Naive thymus-derived CD8-positive, alpha-beta T cell (primary cell): ENCODE data around the gene PPIAL4G. TPM values are rescaled to one million over a fixed set of nuclear protein-coding genes. Genes with fewer than 3 reads are reported as not detected.
"Not testable (repeated sequence)": the region's sequence is repeated elsewhere in the genome, so short reads cannot be mapped to it uniquely, and the experiment has no call there.

ENCODE experiments used
- ATAC-seq, 2 donors: fragments of 150-1000 bp; cut with Tn5 transposase in 1 of 2; sonication (Bioruptor Pico), chemical (Tn5 transposase) in 1 of 2; 1 replicate in 1 of 2; 2 replicates in 1 of 2; pipeline ENCODE4 v1.10.0; 2021; ENCODE audit warnings: mild to moderate bottlenecking in 2 of 2, moderate library complexity in 2 of 2
- POLR2A ChIA-PET: fragments of 350-600 bp; sonication (Branson Sonifier 250); formaldehyde crosslinking; loops from one replicate; lab custom pipeline; 2021; ENCODE audit warnings: antibody characterized with exemption; lab: Charles Lee
- DNase-seq, 10 donors: peaks; one replicate each; pipeline versions ENCODE4 v3.0.0 to v3.0.0-alpha.2; 2020 to 2022
- H3K27ac Mint-ChIP-seq, 10 donors: one replicate each; pipeline ENCODE4 v1.8.0; 2020 to 2022; ENCODE audit warnings: mild to moderate bottlenecking in 10 of 10, mixed read lengths in 10 of 10, moderate library complexity in 4 of 10, inconsistent platforms in 1 of 10
- H3K27me3 Mint-ChIP-seq, 5 donors: one replicate each; pipeline ENCODE4 v1.8.0; 2021 to 2022; ENCODE audit warnings: mixed read lengths in 5 of 5
- H3K36me3 Mint-ChIP-seq, 3 donors: one replicate each; pipeline ENCODE4 v1.8.0; 2020 to 2022; ENCODE audit warnings: mixed read lengths in 3 of 3, mild to moderate bottlenecking in 2 of 3, inconsistent platforms in 1 of 3
- H3K4me1 Mint-ChIP-seq, 4 donors: one replicate each; pipeline ENCODE4 v1.8.0; 2021 to 2022; ENCODE audit warnings: mixed read lengths in 4 of 4
- H3K4me3 Mint-ChIP-seq, 10 donors: one replicate each; pipeline ENCODE4 v1.8.0; 2020 to 2022; ENCODE audit warnings: mild to moderate bottlenecking in 10 of 10, mixed read lengths in 10 of 10, moderate library complexity in 6 of 10, inconsistent platforms in 1 of 10
- H3K9me3 Mint-ChIP-seq, 9 donors: one replicate each; pipeline ENCODE4 v1.8.0; 2020 to 2022; ENCODE audit warnings: mixed read lengths in 9 of 9, mild to moderate bottlenecking in 3 of 9, inconsistent platforms in 1 of 9, moderate library complexity in 1 of 9
- polyA plus RNA-seq, 3 donors: library from polyadenylated mRNA; unstranded; fragments of 300-500 nt; fragmentation: Illumina TruSeq; gene quantifications; one replicate each; pipeline ENCODE4 v1.2.3, GENCODE V29; 2021
- total RNA-seq, 8 experiments: library from RNA in 2 of 8; stranded (reverse) in 2 of 8; gene quantifications; one replicate each; pipeline ENCODE4 v1.2.3 and lab custom pipeline; 2021 to 2026

Gene PPIAL4G
- 1 to 10 TPM; 2.6 to 3.0 TPM for total RNA-seq
- under 1 TPM; 0.06 to 0.10 (median 0.08) TPM for polyA plus RNA-seq
- 0 to 0.07 (median 0) reads per million in 6 experiments for total RNA-seq (lab: John Stamatoyannopoulos, UW)

DNA sequence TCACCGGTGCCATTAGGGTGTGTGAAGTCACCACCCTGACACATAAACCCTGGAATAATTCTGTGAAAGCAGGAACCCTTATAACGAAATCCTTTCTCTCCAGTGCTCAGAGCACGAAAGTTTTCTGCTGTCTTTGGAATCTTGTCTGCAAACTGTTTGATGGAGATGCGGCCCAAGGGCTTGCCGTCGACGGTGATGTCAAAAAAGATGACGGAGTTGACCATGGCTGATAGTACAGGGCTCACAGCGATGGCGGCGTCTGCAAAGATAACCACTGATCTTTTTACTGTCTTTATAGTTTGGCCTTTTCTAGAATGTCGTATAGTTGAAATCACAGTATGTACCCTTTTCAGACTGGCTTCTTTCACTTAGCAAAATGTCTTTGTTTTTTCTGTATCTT is at the start of gene PPIAL4G:
Gene PPIAL4G, minus strand, starts transcription at position 274 of the 400 bp plus-strand sequence. Its CDS starts 50 bp downstream, at position 224.
- H3K27me3 Mint-ChIP-seq, H3K36me3 Mint-ChIP-seq, DNase-seq, POLR2A ChIA-PET, ATAC-seq, H3K4me1 Mint-ChIP-seq, H3K9me3 Mint-ChIP-seq: not testable (repeated sequence)
- Mint-ChIP-seq H3K27ac (peak within 1 kb of the TSS; percentile 31 to 97 (median 88)), H3K4me3 (peak within 1 kb of the TSS in 7 of 10 donors; percentile 20 to 58 (median 53))

DNA sequence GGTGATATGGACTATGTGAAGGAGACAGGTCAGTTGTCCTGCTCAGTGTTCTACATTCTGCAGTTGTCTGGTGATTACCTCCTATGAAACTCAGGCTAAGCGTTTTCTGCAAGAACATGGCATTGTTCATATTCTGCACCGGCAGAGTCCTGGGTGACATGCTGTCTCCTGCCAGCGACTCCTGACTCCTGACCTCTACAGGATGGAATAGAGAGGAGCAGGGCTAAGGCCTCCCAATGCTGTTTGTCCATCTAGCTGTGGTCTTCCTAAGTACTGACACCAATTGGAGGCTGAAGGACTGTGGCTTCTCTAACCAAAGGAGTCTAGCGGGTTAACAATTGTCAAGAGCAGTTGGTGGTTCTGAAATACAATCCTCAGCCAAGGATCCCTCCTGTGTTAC is 49.1 kb upstream of the PPIAL4G start:
- H3K4me1 Mint-ChIP-seq, H3K4me3 Mint-ChIP-seq, H3K27me3 Mint-ChIP-seq, POLR2A ChIA-PET, H3K9me3 Mint-ChIP-seq, H3K27ac Mint-ChIP-seq, H3K36me3 Mint-ChIP-seq, ATAC-seq: not testable (repeated sequence)
- DNase-seq = peak in 1 of 10 donors; percentile 26

GRCh38 chr1:148529101-148529567 is 46.0 kb upstream of the PPIAL4G start:
- DNase-seq = peak; percentile 29 to 82 (median 74)
- not testable (repeated sequence) for H3K36me3 Mint-ChIP-seq, H3K4me1 Mint-ChIP-seq, ATAC-seq, H3K27me3 Mint-ChIP-seq, H3K9me3 Mint-ChIP-seq
- POLR2A ChIA-PET = interaction anchor here (0.5 kb wide), 1 partner anchor 157 kb away, joined by 4 read pairs; no protein-coding TSS in a partner anchor
- Mint-ChIP-seq H3K4me3 (peak overlapping the region; percentile 59 to 88 (median 83)), H3K27ac (peak overlapping the region; percentile 81 to 97 (median 88))

GRCh38 chr1:148528591-148528990 is 45.5 kb upstream of the PPIAL4G start:
- POLR2A ChIA-PET = interaction anchor here (0.5 kb wide), 1 partner anchor 156 kb away, joined by 4 read pairs; no protein-coding TSS in a partner anchor
- not testable (repeated sequence) for H3K9me3 Mint-ChIP-seq, H3K27me3 Mint-ChIP-seq, ATAC-seq, H3K4me1 Mint-ChIP-seq, H3K36me3 Mint-ChIP-seq
- peak overlapping the region in 1 of 10 donors; percentile 97 for H3K27ac Mint-ChIP-seq
- H3K4me3 Mint-ChIP-seq = peak overlapping the region in 3 of 10 donors; percentile 59 to 78 (median 73)
- peak in 5 of 10 donors; percentile 47 to 76 (median 68) for DNase-seq

GRCh38 chr1:148526587-148526986 is 43.5 kb upstream of the PPIAL4G start:
- H3K27ac Mint-ChIP-seq, H3K36me3 Mint-ChIP-seq, H3K4me3 Mint-ChIP-seq, POLR2A ChIA-PET, H3K9me3 Mint-ChIP-seq, ATAC-seq, H3K27me3 Mint-ChIP-seq: not testable (repeated sequence)
- H3K4me1 Mint-ChIP-seq = peaks cover 3 to 12% (median 4%) of the 10 kb centered on the region in 4 donors
- peak in 3 of 10 donors; percentile 45 to 56 (median 47) for DNase-seq

DNA sequence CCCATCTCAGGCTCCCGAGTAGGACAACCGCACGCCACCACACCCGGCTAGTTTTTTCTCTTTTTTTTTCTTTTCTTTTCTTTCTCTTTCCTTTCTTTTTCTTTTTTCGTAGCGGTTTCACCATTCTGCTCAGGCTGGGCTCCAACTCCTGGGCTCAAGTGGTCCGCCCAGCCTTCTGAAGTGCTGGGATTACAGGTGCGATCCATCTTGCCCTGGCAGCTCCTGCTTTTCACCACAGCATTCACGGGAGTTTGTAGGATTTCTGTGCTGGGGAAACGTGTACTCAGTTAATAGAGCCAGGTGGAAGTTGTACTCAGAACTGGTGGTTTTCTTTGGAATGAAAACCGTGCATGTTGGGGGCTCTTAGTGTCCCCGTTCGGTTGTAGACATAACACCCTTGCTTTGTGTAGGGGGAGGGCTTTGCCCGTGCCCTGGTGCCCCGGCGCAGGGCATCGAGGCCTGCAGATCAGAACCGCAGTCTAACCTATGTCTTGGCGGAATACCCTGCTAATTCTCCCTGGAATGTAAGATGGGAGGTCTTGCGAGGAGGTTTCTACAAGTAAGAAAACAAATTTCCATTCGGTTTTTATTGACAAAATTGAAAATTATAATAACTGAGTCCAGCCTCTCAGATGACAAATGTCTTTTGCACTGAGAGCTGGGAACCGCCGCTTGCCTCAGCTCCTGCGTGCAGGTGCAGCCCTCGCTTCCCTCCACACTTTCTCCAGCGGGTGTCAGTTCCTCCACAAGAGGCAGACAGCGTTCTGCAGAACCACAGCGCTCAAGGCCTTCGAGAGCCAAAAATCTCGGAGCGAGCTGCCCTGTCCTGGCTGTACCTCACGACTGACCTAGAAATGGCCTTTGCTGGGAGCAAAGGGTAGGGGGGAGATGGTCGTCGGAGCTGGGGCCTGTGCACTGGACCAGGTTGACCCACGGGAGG is 40.4 kb upstream of the PPIAL4G start:
- POLR2A ChIA-PET = interaction anchor here (0.9 to 1.7 kb wide), 4 partner anchors 64 to 151 kb away, joined by 4 to 27 read pairs (median 7); no protein-coding TSS in a partner anchor
- DNase-seq (peak in 4 of 10 donors; percentile 19 to 49 (median 44)), ATAC-seq (peak; percentile 26 to 45)
- H3K27me3 Mint-ChIP-seq, H3K9me3 Mint-ChIP-seq, H3K36me3 Mint-ChIP-seq: not testable (repeated sequence)
- peak overlapping the region; percentile 97 to 100 (median 98) for H3K27ac Mint-ChIP-seq
- H3K4me1 Mint-ChIP-seq = peaks cover 3 to 12% (median 4%) of the 10 kb centered on the region in 4 donors
- peak overlapping the region; percentile 89 to 100 (median 97) for H3K4me3 Mint-ChIP-seq

GRCh38 chr1:148522561-148523204 is 39.6 kb upstream of the PPIAL4G start:
- POLR2A ChIA-PET = interaction anchor here (0.9 to 1.7 kb wide), 5 partner anchors 63 to 150 kb away, joined by 4 to 27 read pairs (median 4); no protein-coding TSS in a partner anchor
- not testable (repeated sequence) for H3K27me3 Mint-ChIP-seq, H3K36me3 Mint-ChIP-seq, H3K9me3 Mint-ChIP-seq
- H3K27ac Mint-ChIP-seq = peak overlapping the region; percentile 97 to 100 (median 98)
- peaks cover 3 to 12% (median 5%) of the 10 kb centered on the region in 4 donors for H3K4me1 Mint-ChIP-seq
- DNase-seq (peak; percentile 58 to 96 (median 88)), ATAC-seq (peak; percentile 70 to 75)
- H3K4me3 Mint-ChIP-seq = peak overlapping the region; percentile 89 to 100 (median 97)

- Mint-ChIP-seq H3K27ac (peak overlapping the region; percentile 97 to 100 (median 98)), H3K4me3 (peak overlapping the region; percentile 89 to 99 (median 96)), H3K4me1 (peaks cover 3 to 12% (median 5%) of the 10 kb centered on the region in 4 donors)
- H3K9me3 Mint-ChIP-seq, H3K36me3 Mint-ChIP-seq, H3K27me3 Mint-ChIP-seq: not testable (repeated sequence)
- POLR2A ChIA-PET = interaction anchor here (1.0 to 1.7 kb wide), 4 partner anchors 119 to 150 kb away, joined by 4 to 27 read pairs (median 7); no protein-coding TSS in a partner anchor
- peak; percentile 73 to 93 (median 83) for DNase-seq
- peak; percentile 39 to 47 for ATAC-seq
These were observed 39.0 kb upstream of the PPIAL4G start for GRCh38 chr1:148522072-148522471.

DNA sequence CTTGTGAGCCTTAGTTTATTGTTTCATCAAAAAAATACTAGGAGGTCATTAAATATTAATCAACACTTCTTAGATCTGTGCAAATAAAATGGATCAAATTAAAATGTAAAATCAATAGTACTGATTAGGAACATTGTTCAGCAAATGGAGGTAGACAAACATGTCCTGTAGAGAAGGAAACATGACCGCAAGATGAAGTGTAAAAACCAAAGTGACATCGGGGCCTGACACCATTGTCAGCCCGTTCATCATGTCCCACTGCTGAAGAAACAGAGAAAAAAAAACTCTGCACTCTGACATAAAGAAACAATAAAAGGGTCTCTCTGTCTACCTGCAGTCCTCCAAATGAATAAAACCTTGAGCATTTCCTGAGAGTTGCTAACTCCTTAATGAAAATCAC is 31.2 kb upstream of the PPIAL4G start:
- ATAC-seq, POLR2A ChIA-PET, H3K4me3 Mint-ChIP-seq, H3K36me3 Mint-ChIP-seq, H3K9me3 Mint-ChIP-seq, DNase-seq, H3K27me3 Mint-ChIP-seq: not testable (repeated sequence)
- Mint-ChIP-seq H3K27ac (peak overlapping the region in 1 of 10 donors; percentile 85), H3K4me1 (peaks cover 0 to 19% (median 5%) of the 10 kb centered on the region in 4 donors)

GRCh38 chr1:148512571-148513184 is 29.6 kb upstream of the PPIAL4G start:
- ATAC-seq, H3K36me3 Mint-ChIP-seq, POLR2A ChIA-PET, H3K4me3 Mint-ChIP-seq, DNase-seq, H3K27me3 Mint-ChIP-seq, H3K9me3 Mint-ChIP-seq: not testable (repeated sequence)
- Mint-ChIP-seq H3K27ac (peak overlapping the region in 1 of 10 donors; percentile 13), H3K4me1 (peaks cover 0 to 16% (median 5%) of the 10 kb centered on the region in 4 donors)

DNA sequence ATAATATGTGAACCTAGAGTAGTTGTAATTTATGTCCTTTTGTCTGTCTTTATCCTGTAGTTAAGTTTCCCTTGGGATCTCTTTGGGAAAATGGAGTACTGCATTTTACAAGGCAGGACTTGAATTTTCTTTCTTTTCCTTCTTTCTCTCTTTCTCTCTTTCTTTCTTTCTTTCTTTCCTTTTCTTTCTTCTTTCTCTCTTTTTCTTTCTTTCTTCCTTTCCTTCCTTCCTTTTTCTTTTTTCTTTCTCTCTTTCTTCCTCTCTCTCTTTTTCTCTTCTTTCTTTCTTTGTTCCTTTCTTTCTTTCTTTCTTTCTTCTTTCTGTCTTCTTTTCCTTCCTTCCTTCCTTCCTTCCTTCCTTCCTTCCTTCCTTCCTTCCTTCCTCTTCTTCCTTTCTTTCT is 10.8 kb upstream of the PPIAL4G start:
- H3K4me1 Mint-ChIP-seq, H3K9me3 Mint-ChIP-seq, DNase-seq, H3K36me3 Mint-ChIP-seq, H3K27me3 Mint-ChIP-seq, ATAC-seq, H3K4me3 Mint-ChIP-seq, POLR2A ChIA-PET: not testable (repeated sequence)
- H3K27ac Mint-ChIP-seq = peak overlapping the region in 1 of 10 donors; percentile 68

GRCh38 chr1:148481134-148481533 is 2.0 kb downstream of the PPIAL4G start:
- H3K36me3 Mint-ChIP-seq, POLR2A ChIA-PET, H3K27me3 Mint-ChIP-seq, H3K9me3 Mint-ChIP-seq, ATAC-seq: not testable (repeated sequence)
- DNase-seq = peak; percentile 2 to 75 (median 45)
- H3K27ac Mint-ChIP-seq = peak overlapping the region in 8 of 10 donors; percentile 29 to 84 (median 75)
- H3K4me3 Mint-ChIP-seq = peak overlapping the region in 6 of 10 donors; percentile 20 to 57 (median 32)
- H3K4me1 Mint-ChIP-seq = peaks cover 2 to 15% (median 8%) of the 10 kb centered on the region in 4 donors
